ENCODE data around the gene TM9SF2.

- TF ChIP-seq GATA3 (IDR thresholded peaks at IDR 0.05; ENCODE audit: low read depth, low read length) (no peak), GATA2 (IDR thresholded peaks at IDR 0.05; ENCODE audit: low read depth, low read length) (no peak)
These were observed 74.3 kb downstream of the TM9SF2 start for GRCh38 chr13:99575376-99576120.

All from SH-SY5Y (cell line).